Right lobe of liver (tissue), 4 donors: ENCODE data around the gene SUCO.

Source experiments
- CTCF ChIP-seq, 4 donors: fragments of 200-600 bp in 3 of 4; fragments of 450-650 bp in 1 of 4; IDR thresholded peaks; one replicate each; pipeline versions ENCODE4 v1.5.1 to v1.8.0; 2016 to 2022; ENCODE audit warnings: antibody characterized with exemption in 4 of 4, mild to moderate bottlenecking in 2 of 4
- POLR2A ChIP-seq: fragments of 450-650 bp; IDR thresholded peaks from one replicate; pipeline ENCODE4 v1.6.1; 2017; ENCODE audit warnings: antibody characterized with exemption, mild to moderate bottlenecking
- donor health status: DM: no; HTN: no; CAD: no.
- donor health status: DM: no; HTN: no; CAD: no.
- donor health status: DM: no; HTN: yes; CAD: no.

GRCh38 chr1:172567720-172568119 is 34.8 kb downstream of the SUCO start:
- TF ChIP-seq CTCF (IDR thresholded peaks at IDR 0.05) (no peak), POLR2A (no peak)
